HG02870 (cell line): Measurements from ENCODE around the gene ZFP28.

Source experiments
- ATAC-seq: cut with Tn5 transposase; IDR thresholded peaks from one replicate; pipeline ENCODE4 v1.9.1; 2021; ENCODE audit warnings: mild to moderate bottlenecking, moderate library complexity; ENCODE audit not compliant: unreplicated experiment

The ZFP28 gene

DNA sequence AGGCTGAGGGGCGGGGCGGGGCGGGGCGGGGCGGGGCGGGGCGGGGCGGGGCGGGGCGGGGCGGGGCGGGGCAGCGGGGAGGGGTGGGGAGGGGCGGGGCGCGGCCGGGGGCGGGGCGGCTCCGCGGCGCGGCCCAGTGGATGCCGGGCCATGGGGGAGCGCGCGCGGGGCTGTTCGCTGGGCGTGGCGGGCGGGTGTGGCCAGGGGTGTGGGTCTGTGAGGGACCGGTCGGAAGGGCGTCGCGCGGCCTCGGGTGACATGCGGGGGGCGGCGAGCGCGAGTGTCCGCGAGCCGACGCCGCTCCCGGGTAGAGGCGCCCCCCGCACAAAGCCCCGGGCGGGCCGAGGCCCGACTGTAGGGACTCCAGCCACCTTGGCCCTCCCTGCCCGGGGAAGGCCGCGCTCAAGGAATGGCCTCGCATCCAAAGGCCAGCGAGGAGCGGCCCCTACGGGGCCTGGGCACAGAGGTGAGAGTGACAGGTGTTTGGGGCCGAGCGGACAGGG is at the start of gene ZFP28:
Gene ZFP28 (plus strand): TSS at position 188 of the 503 bp plus-strand sequence. CDS start 71 bp downstream, at position 259.
- peak; percentile 20 for ATAC-seq

DNA sequence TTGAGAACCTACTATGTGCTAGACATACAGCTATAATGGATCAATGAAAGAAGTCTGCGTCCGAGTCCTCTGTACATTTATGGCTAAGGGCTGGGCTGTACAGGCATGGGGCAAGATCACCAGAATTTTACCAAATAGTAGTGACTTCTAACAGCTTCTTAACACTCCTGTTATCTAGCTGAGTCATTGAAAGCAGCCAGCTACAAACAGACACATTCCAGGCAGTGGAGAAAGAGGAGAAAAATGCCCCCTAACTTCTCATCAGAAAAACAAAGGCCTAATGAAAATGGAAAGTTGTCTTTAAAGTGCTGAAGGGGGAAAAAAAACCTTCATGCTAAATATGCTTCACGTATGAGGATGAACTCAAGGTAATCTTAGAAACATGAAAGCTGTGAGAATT is 47.3 kb upstream of the ZFP28 start:
- no peak for ATAC-seq

DNA sequence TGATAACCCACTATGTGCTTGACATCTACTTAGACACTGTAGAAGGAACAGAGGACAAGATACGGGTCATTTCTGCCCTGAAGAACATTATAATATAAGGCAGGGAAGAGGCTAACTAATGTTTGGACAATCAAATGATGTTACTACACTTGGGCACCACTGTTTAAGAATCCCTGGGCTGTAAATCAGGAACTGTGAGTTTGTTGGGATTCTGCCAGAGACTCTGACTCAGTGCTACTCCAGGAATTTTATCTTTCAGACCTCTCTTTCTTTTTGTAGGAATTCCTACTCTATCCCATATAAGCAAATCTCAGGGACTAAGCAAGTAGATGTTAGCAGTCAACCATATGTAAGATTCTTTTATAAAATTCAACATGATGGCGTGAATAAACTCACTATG is 34.2 kb upstream of the ZFP28 start:
- ATAC-seq: no peak

DNA sequence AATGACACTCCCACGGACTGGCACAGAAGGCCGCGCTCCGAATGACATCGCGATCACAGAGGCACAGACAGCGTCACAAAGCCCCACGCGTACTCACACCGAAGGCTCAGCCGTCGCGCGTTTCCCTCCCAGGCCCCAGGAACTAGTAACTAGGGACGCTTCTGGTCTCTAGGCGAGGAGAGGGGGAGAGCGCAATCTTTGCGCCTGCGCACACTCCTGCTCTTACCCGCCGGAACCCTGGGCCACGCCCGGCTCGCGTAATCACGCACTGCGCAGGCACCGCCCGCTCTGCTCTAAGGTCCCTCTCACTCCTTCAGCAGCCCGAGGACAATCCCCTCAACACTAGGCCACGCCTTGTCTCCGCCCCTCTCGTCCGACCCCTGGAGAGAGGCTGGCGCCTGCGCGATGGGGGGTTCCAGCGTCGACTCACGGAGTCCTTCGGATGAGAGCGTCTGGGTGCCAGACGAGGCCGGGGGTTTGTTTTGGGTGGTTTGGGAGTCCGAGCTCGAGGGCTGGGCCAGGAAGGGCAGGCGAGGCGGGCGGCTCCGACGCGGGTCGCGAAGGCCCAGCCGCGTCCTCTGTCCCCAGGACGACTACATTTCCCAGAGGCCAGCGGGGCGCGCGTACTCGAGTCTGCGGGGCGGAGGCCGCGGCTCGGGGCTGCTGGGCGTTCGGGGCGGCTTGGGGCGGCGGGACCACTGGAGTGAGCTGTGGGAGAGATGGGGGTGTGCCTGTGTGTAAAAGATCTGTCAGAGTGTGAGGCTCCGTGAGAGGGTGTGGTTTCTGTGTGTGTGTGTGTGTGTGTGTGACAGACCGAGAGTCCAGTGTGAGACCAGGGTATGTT is 31.1 kb upstream of the ZFP28 start, which contains the start of gene ZNF471:
Gene ZNF471 (plus strand): TSS at position 410 of the 844 bp plus-strand sequence. CDS start 3,717 bp downstream, outside the sequence.
- ATAC-seq: no peak

DNA sequence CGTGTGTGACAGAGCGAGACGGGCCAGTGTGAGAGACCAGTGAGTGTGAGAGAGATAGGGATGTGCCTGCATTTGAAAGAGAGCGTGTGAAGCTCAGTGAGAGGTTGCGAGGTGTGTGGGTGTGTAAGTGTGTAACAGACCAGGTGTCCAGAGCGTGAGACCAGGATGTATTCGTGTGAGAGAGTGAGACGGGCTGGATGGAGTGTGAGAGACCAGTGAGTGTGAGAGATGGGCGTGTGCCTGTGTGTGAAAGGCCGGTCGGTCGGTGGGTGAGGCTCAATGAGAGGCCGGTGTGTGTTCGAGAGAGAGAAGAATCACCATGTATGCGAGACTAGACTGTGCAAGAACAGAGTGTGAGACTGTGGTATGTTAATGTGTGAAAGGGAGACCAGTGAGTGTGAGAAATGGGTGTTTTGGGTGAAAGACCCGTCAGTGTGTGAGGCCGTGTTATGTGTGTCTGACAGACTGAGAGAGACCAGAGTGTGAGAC is 30.4 kb upstream of the ZFP28 start:
- ATAC-seq: no peak

DNA sequence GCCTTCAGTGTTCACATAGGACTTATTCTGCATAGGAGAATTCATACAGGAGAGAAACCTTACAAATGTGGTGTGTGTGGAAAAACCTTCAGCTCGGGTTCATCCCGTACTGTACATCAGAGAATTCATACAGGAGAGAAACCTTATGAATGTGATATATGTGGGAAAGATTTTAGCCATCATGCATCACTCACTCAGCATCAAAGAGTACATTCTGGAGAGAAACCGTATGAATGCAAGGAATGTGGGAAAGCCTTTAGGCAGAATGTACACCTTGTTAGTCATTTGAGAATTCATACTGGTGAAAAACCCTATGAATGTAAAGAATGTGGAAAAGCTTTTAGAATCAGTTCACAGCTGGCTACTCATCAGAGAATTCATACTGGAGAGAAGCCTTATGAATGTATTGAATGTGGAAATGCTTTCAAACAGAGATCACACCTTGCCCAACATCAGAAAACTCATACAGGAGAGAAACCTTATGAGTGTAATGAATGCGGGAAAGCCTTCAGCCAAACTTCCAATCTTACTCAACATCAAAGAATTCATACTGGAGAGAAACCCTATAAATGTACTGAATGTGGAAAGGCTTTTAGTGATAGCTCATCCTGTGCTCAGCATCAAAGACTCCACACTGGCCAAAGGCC is 13.4 kb upstream of the ZFP28 start:
- ATAC-seq: no peak

DNA sequence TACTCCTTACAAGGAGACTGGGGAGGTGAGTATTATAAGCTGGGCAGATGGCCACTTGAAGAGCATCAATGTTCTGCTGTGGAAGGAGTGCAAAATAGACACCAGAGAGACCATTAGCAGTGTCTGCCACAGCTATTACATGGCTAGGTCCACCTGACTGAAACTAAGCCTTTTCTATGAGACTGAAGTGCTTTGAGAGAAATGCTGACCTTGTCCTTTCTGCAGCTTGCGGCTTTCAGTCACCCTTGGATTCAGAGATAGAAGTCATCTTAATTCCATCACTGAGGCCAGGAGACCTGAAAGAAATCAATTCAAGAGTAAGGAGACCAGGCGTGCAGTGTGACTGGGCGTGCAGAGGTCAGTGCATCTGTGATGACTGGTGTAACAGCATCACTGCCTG is 1.3 kb upstream of the ZFP28 start:
- ATAC-seq: no peak

DNA sequence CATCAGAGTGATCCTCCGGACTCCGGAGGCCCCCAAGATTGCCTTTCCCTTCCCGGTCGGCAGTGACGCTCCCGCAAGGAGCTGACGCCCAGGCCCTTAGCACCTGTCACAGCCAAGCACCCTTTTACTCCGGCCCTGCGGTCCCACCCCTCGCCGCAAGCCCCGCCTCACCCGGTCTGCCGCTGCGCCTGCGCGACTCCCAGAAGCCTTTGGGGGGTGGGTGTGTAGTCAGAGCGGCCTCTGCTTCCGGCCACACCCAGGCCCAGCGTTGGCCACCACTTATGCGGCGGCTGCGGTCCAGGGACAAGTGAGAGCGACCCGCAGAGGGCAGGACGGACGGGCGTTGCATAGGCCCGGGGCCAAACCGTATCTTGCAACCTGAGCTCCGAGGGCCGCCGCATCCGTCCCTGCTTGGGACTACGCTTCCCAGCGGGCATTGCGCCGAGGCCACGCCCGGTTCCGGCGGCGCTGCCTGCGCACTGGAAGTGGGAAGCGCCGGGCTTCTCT is 441 bp upstream of the ZFP28 start:
- peak; percentile 89 for ATAC-seq

DNA sequence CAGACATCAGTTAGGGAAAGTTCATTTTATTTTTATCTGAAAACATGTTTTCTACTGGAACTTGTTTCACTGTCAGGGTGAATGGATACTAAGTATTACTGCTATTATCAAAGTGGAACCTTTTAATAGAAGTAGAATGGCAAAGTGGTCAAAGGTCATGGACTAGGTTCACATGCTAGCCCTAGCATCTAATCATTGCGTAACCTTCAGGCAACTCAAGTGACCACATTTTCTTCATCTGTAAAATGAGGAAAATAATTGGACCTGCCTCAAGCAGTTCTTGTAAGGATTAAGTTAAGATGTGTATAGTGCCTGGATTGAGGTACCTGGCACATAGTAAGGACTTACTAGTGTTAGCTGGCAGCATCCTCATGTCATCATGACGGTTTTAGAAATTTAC is 5.0 kb downstream of the ZFP28 start:
- ATAC-seq: no peak

DNA sequence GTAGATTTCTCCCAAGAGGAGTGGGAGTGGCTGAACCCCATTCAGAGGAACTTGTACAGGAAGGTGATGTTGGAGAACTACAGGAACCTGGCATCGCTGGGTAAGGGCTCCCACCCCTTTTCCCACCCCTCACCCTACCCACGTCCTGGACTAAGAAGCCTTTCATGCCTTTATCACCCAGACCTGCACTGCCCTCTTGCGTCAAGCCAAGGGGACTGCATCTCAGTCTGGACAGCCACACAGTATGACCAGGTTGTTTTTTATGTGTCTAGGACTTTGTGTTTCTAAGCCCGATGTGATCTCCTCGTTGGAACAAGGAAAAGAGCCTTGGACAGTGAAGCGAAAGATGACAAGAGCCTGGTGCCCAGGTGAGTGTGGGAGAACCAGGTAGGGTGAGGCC is 8.8 kb downstream of the ZFP28 start:
- no peak for ATAC-seq

DNA sequence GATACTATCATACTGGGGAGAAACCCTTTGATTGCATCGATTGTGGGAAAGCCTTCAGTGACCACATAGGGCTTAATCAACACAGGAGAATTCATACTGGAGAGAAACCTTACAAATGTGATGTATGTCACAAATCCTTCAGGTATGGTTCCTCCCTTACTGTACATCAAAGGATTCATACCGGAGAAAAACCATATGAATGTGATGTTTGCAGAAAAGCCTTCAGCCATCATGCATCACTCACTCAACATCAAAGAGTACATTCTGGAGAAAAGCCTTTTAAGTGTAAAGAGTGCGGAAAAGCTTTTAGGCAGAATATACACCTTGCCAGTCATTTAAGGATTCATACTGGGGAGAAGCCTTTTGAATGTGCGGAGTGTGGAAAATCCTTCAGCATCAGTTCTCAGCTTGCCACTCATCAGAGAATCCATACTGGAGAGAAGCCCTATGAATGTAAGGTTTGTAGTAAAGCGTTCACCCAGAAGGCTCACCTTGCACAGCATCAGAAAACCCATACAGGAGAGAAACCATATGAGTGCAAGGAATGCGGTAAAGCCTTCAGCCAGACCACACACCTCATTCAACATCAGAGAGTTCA is 15.6 kb downstream of the ZFP28 start:
- ATAC-seq: no peak

DNA sequence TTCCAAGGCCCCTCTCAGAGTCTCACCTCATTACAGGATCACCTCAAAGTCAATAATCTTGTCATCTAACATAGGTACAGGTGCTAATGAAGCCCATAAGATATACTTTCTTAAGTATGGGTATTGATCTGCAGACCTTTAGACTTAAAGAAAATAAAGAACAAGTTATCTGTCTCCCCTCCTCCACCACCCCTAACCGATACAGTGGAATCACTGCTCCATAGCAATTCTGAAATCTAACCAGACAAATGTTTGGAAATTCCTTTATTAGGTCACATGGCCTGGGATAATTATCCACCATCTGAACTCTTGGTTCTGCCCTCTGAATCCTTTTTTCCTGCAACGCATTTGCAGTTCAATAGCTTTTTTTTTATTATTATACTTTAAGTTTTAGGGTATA is 24.0 kb downstream of the ZFP28 start:
- ATAC-seq: no peak

DNA sequence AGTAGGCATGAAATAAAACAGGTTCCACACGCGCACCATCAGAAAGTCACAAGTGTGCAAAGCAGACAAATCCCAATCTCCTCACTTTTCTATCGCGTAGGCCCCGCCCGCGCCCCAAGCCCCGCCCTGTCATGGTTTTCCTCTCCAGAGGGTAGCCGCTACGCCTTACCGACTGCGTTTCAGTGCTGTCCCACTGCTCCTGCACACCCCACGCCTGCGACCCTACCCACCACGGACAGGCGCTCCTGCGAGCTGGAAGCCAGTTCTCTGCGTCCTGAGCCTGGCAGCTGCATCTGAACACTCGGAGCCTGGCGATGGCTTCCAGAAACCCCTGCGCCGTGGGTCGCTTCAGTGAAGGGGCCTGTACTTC is 28.1 kb downstream of the ZFP28 start:
- peak; percentile 29 for ATAC-seq

DNA sequence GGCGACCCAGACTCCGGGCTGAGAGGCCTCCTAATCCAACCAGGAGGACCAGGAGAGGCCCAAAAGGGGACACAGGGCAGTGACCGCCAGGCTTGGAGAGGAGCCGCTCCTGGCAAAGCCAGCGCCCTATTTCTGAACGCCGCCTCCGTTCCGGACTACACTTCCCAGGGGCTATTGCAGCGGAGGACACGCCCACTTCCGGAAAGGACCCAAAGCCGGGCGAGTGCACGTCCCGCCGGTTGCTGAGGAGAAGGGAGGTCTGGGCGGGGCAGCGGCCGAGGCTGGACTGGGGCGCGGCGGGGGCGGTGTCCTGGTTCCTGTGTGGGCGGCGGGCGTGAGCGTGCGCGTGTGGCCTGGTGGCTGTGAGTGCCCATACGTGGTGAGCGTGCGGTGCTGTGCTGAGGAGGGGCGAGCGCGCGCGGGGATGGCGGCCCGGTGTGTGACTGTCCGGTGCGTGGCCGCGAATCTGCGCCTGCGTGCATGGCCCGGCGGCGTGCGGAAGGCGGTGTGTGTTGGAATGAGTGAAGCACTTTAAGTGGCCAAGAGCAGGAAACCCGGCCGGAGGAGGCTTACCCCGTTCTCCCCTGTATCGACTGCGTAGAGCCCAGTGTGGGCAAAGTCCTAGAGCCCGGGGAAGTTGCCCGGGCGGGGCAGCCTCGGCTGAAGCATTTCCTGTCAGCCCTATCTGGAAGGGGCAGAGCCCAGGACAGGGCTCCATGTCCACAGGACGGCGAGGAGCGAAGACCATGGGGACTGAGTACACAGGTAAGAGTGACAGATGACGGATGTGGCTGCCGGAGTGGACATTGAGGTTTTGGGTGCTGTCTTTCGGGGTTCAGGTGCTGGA is 28.7 kb downstream of the ZFP28 start, which contains the start of gene ZNF470:
Gene ZNF470 (plus strand): TSS at position 195 of the 847 bp plus-strand sequence. CDS start 2,844 bp downstream, outside the sequence.
- ATAC-seq: peak; percentile 97

DNA sequence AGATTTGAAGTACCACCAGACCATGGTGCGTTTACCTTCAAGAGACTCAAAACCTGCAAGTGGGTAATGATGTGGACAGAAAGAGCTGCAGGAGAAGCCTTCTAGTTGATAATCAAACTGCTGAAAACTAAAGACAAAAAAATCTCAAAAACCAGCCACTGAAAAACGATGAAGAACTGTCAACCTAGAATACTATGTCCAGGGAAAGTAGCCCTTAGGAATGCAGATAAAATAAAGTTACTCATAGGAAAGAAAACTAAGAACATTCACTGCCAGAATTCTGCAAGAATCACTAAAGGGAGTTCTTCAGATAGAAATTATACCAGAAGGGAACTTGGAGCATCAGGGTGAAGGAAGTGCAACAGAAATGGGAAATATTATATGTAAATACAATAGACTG is 33.8 kb downstream of the ZFP28 start:
- no peak for ATAC-seq

DNA sequence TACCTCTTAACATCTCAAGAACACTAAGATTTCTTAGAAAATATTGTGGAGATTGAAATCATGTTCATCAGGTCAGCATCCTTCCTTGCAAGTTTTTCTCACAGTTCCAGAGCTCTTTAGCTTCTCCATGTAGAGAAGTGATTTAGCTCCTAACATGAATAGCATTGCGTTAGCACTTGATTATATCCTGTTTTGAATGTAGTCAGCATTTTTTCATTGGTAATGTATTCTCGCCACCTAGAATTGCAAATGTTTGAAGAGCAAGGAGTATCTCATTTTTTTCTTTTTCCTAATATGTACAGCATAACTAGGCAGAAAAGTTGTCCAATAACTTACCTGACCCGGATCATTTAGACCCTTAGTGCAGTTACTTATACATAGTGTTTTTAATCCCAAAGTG is 35.2 kb downstream of the ZFP28 start:
- no peak for ATAC-seq

DNA sequence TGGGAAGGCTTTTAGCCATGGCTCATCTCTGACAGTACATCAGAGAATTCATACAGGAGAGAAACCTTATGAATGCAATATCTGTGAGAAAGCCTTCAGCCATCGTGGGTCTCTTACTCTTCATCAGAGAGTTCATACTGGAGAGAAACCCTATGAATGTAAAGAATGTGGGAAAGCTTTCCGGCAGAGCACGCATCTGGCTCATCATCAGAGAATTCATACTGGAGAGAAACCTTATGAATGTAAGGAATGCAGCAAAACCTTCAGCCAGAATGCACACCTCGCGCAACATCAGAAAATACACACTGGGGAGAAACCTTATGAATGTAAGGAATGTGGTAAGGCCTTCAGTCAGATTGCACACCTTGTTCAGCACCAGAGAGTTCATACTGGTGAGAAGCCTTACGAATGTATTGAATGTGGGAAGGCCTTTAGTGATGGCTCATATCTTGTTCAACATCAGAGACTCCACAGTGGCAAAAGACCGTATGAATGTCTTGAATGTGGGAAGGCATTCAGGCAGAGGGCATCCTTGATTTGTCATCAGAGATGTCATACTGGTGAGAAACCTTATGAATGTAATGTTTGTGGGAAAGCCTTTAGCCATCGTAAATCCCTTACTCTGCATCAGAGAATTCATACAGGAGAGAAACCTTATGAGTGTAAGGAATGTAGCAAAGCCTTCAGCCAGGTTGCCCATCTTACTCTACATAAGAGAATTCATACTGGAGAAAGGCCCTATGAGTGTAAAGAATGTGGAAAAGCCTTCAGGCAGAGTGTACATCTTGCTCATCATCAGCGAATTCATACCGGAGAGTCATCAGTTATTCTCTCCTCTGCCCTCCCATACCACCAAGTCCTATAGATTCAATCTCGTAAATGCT is 39.2 kb downstream of the ZFP28 start:
- ATAC-seq: no peak

DNA sequence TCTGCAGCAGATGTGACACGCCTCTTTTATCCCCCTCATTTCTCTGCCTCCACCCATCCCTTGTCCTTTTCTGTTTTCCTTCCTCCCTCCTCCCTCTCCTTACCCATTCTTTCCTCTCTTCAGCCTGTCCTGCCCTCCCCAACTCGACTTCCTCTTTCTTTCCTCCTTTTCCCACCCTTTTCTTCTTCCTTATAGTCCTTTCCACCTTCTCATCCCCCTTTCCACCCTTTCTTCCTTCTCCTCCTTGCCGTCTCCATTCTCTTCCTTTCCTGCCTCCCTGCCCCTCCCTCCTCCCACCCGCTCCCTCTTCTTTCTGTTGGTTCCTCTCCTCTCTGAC is 55.7 kb downstream of the ZFP28 start:
- ATAC-seq: no peak

DNA sequence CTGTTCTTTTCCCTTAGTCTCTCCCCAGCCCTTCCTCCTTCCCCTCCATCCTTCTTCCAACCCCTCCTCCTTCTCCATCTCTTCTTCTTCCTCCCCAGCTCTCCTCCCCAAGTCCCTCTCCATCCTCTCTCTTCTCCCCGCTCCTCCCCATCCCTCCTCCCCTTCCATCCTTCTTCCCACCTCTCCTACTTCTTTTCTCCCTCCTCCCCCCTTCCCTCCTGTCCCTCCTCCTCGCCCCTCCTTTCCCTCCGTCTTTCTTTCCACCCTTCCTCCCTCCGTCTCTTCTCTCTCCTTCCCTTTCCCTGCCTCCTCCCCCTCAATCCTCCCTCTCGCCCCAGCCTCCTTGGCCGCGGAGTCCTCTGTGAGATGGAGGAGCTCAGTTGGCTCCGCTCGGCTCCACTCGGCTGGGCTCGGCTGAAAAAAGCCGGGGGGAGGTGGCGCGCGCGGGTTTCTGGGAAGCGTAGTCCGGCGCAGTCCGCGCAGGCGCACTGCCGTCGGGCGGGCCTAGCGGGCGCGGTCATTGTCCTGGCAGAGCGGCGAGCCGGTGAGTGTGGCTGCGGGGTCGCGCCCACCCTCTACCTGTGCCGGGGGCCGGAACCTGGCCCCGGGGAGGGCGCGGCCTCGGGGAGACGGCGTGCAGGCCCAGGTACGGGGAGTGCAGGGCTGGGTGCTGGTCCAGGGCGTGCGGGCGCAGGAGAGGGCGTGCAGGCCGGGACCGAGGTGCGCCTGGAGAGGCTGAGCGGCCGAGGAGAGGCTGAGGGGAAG is 56.2 kb downstream of the ZFP28 start, which contains the start of gene ZNF71:
Gene ZNF71 (plus strand): TSS at position 520 of the 765 bp plus-strand sequence. CDS start 6,257 bp downstream, outside the sequence.
- ATAC-seq: peak; percentile 87
